ENCODE results near the gene PPARGC1A.

Gene PPARGC1A

GRCh38 chr4:23828020-23828715, 61.7 kb downstream of the PPARGC1A start:
- peak; percentile 19 for DNase-seq (ENCODE audit: low read depth, low spot score)
- in situ Hi-C loops (cut with HindIII; ENCODE audit: low sequenced_read_pairs): no loop called here

GRCh38 chr4:23822181-23822580, 67.7 kb downstream of the PPARGC1A start:
- TF ChIP-seq, protein P1, sequence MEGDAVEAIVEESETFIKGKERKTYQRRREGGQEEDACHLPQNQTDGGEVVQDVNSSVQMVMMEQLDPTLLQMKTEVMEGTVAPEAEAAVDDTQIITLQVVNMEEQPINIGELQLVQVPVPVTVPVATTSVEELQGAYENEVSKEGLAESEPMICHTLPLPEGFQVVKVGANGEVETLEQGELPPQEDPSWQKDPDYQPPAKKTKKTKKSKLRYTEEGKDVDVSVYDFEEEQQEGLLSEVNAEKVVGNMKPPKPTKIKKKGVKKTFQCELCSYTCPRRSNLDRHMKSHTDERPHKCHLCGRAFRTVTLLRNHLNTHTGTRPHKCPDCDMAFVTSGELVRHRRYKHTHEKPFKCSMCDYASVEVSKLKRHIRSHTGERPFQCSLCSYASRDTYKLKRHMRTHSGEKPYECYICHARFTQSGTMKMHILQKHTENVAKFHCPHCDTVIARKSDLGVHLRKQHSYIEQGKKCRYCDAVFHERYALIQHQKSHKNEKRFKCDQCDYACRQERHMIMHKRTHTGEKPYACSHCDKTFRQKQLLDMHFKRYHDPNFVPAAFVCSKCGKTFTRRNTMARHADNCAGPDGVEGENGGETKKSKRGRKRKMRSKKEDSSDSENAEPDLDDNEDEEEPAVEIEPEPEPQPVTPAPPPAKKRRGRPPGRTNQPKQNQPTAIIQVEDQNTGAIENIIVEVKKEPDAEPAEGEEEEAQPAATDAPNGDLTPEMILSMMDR (IDR thresholded peaks at IDR 0.05; ENCODE audit: low read depth, low read length): no peak
- no peak overlapping the region for H3K4me3 ChIP-seq (ENCODE audit: low read depth, low read length)

More at GRCh38 chr4:23828020-23828715, 61.7 kb downstream of the PPARGC1A start:
- H3K4me3 ChIP-seq (ENCODE audit: low read depth, low read length): no peak overlapping the region
- TF ChIP-seq, protein P1 (IDR thresholded peaks at IDR 0.05; ENCODE audit: low read depth, low read length): no peak

GRCh38 chr4:23819041-23819511, 70.8 kb downstream of the PPARGC1A start:
- TF ChIP-seq, protein P1 (IDR thresholded peaks at IDR 0.05; ENCODE audit: low read depth, low read length): no peak
- in situ Hi-C loops (cut with HindIII; ENCODE audit: low sequenced_read_pairs): no loop called here
- peak; percentile 51 for DNase-seq (ENCODE audit: low read depth, low spot score)
- H3K4me3 ChIP-seq (ENCODE audit: low read depth, low read length): no peak overlapping the region

More at GRCh38 chr4:23822181-23822580, 67.7 kb downstream of the PPARGC1A start:
- no peak for DNase-seq (ENCODE audit: low read depth, low spot score)
- in situ Hi-C loops (cut with HindIII; ENCODE audit: low sequenced_read_pairs): no loop called here

DNA sequence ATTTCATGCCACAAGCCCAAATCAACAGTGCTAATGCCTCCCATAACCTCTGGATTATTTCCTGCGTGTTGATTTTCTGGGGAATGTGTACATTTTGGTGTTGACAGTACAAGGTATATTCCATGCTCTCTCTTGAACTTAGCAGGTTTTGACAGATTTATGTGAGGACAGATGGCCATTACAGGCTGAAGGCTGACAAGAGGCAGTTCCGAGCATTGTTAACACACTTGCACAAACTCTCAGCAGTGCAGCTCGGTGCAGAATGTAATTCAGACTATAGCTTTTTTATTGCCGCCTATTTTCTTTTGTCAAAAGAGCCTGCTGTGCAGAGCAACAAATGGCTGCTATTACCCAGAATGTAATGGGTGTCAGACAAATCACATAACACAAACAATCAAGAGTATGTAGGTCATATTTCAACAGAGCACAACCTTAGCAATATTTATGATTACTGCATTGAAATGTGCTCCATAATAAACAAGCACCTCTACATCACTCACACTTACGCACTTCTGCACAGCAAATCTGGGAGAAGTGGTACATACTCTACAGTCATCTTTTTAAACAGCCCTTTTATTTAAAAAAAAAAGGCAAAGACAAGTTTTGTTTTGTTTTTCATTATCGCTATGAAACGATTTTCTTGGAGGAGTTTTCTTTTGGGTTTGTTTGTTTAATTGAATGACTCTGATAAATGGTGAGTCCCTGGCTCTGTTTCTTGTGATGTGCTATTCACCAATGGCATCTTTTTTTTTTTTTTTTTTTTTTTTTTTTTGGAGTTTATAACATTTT, 71.6 kb downstream of the PPARGC1A start:
- in situ Hi-C loops (cut with HindIII; ENCODE audit: low sequenced_read_pairs): no loop called here
- no peak for DNase-seq (ENCODE audit: low read depth, low spot score)
- TF ChIP-seq, protein P1 (IDR thresholded peaks at IDR 0.05; ENCODE audit: low read depth, low read length): no peak
- no peak overlapping the region for H3K4me3 ChIP-seq (ENCODE audit: low read depth, low read length)

DNA sequence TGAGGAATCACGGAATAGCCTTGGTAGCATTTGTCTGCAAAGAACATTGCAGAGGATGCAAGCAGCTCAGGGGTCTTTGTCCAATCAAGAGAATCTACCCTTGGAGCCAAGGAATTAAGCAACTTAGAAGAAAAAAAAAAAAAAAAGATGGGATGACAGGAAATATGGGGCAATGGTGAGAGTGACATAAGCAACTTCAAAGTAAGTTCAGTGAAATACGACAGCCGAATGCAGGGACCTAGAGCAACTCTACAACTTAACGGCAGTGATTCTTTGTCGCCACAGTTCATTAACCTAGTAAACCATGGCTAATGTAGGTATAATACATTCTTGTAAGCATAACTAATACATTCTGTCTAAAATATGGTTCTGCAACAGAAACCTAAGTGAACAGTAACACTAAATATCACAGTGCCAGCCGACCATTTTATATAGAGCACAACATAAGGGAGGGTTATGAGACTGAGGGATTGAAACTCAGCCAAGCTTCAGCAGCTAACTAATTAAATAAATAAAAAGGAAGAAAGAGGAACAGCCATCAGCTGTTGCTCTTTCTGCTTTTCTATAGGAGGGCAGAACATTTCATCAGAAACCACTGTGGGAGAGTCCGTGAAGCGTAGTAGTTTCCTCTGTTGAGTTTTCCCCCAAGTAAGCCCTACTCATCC, 74.7 kb downstream of the PPARGC1A start:
- TF ChIP-seq, protein P1 (IDR thresholded peaks at IDR 0.05; ENCODE audit: low read depth, low read length): no peak
- in situ Hi-C loops (cut with HindIII; ENCODE audit: low sequenced_read_pairs): no loop called here
- no peak for DNase-seq (ENCODE audit: low read depth, low spot score)
- no peak overlapping the region for H3K4me3 ChIP-seq (ENCODE audit: low read depth, low read length)

DNA sequence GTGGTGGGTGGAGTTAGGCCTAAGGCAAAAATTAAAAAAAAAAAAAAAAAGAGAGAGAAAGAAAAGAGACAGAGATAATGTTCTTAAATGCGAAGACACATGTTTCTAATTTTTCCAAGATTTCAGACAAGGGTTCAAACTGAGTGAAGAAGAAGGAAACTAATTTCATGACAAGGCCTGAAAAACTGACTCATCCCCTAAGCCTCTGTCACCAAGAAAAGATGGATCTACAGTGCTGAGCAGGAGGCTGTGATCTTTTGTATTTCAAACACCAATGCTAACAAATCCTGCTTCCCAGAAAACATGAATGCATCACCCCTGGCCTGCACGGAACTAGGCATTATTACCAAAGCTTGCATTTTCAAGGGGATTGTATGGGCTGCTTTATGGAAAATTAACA, 75.3 kb downstream of the PPARGC1A start:
- DNase-seq (ENCODE audit: low read depth, low spot score): no peak
- H3K4me3 ChIP-seq (ENCODE audit: low read depth, low read length): no peak overlapping the region
- TF ChIP-seq, protein P1 (IDR thresholded peaks at IDR 0.05; ENCODE audit: low read depth, low read length): no peak
- in situ Hi-C loops (cut with HindIII; ENCODE audit: low sequenced_read_pairs): no loop called here
